GM18511 (cell line): Measurements from ENCODE around the gene PCDHGA12.
"Not testable (repeated sequence)": the region's sequence is repeated elsewhere in the genome, so short reads cannot be mapped to it uniquely, and the experiment has no call there.

Experiments
- ATAC-seq: cut with Tn5 transposase; IDR thresholded peaks from one replicate; pipeline ENCODE4 v1.9.1; 2021; ENCODE audit warnings: mild to moderate bottlenecking, moderate library complexity; ENCODE audit not compliant: unreplicated experiment

PCDHGA12 gene

DNA sequence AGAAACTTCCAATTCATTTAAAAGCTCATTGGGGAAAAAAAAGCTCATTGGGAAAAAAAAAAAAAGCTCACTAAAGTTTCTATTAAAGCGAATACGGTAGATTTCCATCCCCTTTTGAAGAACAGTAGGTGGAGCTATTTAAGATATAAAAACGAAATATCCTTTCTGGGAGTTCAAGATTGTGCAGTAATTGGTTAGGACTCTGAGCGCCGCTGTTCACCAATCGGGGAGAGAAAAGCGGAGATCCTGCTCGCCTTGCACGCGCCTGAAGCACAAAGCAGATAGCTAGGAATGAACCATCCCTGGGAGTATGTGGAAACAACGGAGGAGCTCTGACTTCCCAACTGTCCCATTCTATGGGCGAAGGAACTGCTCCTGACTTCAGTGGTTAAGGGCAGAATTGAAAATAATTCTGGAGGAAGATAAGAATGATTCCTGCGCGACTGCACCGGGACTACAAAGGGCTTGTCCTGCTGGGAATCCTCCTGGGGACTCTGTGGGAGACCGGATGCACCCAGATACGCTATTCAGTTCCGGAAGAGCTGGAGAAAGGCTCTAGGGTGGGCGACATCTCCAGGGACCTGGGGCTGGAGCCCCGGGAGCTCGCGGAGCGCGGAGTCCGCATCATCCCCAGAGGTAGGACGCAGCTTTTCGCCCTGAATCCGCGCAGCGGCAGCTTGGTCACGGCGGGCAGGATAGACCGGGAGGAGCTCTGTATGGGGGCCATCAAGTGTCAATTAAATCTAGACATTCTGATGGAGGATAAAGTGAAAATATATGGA is at the start of gene PCDHGA12:
Gene PCDHGA12, plus strand, starts transcription at position 176 of the 782 bp plus-strand sequence. Its CDS starts 253 bp downstream, at position 429.
- peak; percentile 96 for ATAC-seq

DNA sequence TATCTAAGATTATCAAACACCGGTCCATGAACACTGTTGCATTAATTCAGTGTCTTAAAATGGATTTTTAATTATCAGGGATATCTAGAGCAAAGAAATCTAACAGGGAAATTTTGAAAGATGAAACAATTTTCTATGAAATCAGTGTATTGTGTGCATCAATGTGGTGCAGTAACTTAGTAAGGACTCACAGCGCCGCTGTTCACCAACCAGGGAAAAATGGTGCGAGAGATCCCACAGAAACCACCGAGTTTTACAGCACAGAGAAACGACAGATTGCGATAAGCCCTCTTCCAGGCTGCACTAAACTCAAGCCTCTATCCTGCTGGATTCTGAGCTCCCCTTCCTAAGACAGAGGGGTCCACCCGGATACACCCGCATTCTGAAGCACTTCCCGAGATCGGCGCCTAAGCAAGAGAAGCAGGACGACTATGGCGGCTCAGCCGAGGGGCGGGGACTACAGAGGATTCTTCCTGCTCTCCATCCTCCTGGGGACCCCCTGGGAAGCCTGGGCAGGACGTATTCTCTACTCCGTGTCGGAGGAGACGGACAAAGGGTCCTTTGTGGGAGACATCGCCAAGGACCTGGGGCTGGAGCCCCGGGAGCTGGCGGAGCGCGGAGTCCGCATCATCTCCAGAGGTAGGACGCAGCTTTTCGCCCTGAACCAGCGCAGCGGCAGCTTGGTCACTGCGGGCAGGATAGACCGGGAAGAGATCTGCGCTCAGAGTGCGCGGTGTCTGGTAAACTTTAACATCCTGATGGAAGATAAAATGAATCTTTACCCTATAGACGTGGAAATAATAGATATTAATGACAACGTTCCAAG is 47.6 kb upstream of the PCDHGA12 start, which contains the start of gene PCDHGA7:
Gene PCDHGA7, plus strand, starts transcription at position 274 of the 826 bp plus-strand sequence. Its CDS starts 158 bp downstream, at position 432.
- ATAC-seq = no peak

DNA sequence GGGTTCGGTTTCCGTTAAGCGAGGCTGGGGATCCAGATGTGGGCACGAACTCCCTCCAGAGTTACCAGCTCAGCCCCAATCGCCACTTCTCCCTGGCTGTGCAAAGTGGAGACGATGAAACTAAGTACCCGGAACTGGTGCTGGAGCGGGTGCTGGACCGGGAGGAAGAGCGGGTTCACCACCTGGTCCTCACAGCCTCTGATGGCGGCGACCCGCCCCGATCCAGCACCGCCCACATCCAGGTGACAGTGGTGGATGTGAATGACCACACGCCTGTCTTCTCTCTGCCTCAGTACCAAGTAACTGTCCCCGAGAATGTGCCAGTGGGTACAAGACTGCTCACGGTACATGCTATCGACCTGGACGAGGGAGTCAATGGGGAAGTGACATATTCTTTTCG is 47.0 kb upstream of the PCDHGA12 start:
- no peak for ATAC-seq

DNA sequence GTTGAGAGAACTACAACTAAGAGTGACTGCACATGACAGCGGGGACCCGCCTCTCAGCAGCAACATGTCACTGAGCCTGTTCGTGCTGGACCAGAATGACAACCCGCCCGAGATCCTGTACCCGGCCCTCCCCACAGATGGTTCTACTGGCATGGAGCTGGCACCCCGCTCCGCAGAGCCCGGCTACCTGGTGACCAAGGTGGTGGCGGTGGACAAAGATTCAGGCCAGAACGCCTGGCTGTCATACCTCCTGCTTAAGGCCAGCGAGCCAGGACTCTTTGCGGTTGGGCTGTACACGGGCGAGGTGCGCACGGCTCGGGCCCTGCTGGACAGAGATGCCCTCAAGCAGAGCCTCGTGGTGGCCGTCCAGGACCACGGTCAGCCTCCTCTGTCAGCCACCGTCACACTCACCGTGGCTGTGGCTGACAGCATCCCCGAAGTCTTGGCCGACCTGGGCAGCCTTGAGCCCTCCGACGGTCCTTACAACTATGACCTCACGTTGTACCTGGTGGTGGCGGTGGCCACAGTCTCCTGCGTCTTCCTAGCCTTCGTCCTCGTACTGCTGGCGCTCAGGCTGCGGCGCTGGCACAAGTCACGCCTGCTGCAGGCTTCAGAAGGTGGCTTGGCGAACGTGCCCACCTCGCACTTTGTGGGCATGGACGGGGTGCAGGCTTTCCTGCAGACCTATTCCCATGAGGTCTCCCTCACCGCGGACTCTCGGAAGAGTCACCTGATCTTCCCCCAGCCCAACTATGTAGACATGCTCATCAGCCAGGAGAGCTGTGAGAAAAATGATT is 45.6 kb upstream of the PCDHGA12 start:
- ATAC-seq = no peak

DNA sequence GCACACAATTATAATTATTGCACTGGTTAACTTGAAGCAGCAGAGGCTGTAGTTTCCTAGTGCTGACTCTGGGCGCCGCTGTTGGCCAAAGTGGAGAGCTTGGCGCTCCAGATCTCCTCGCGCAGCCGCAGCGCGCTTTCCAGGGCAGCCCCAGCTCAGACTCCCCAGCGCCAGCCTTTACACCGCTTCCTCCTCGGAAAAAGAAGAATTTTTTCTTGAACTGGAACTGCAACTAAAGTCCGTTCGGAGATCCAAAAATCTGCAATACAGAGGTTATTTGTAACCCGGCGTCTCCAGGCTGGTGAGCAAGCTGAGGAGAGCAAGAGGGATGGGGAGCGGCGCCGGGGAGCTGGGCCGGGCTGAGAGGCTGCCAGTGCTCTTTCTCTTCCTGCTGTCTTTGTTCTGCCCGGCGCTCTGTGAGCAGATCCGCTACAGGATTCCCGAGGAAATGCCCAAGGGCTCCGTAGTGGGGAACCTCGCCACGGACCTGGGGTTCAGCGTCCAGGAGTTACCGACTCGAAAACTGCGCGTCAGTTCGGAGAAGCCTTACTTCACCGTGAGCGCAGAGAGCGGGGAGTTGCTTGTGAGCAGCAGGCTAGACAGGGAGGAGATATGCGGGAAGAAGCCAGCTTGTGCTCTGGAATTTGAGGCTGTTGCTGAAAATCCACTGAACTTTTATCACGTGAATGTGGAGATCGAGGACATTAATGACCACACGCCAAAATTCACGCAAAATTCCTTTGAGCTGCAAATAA is 42.6 kb upstream of the PCDHGA12 start, which contains the start of gene PCDHGB4:
Gene PCDHGB4, plus strand, starts transcription at position 142 of the 755 bp plus-strand sequence. Its CDS starts 187 bp downstream, at position 329.
- ATAC-seq = peak; percentile 97

DNA sequence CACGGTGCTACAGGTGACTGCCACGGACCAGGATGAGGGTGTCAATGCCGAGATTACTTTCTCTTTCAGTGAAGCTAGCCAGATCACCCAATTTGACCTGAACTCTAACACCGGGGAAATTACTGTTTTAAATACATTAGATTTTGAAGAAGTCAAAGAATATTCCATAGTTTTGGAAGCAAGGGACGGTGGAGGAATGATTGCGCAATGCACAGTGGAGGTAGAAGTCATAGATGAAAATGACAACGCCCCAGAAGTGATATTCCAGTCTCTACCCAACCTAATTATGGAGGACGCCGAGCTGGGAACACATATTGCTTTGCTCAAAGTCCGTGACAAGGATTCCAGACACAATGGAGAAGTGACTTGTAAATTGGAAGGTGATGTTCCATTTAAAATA is 41.6 kb upstream of the PCDHGA12 start:
- no peak for ATAC-seq

DNA sequence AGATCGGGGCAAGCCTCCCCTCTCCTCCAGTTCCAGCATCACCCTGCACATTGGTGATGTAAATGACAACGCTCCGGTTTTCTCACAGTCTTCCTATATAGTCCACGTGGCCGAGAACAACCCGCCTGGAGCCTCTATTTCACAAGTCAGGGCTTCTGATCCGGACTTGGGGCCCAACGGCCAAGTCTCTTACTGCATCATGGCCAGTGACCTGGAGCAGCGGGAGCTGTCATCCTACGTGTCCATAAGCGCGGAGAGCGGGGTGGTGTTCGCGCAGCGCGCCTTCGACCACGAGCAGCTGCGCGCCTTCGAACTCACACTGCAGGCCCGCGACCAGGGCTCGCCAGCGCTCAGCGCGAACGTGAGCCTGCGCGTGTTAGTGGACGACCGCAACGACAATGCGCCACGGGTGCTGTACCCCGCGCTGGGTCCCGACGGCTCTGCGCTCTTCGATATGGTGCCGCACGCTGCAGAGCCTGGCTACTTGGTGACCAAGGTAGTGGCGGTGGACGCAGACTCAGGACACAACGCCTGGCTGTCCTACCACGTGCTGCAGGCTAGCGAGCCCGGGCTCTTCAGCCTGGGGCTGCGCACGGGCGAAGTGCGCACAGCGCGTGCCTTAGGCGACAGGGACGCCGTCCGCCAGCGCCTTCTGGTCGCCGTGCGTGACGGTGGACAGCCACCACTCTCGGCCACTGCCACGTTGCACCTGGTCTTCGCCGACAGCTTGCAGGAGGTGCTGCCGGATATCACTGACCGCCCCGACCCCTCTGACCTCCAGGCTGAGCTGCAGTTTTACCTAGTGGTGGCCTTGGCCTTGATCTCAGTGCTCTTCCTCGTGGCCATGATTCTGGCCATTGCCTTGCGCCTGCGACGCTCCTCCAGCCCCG is 40.9 kb upstream of the PCDHGA12 start:
- no peak for ATAC-seq

DNA sequence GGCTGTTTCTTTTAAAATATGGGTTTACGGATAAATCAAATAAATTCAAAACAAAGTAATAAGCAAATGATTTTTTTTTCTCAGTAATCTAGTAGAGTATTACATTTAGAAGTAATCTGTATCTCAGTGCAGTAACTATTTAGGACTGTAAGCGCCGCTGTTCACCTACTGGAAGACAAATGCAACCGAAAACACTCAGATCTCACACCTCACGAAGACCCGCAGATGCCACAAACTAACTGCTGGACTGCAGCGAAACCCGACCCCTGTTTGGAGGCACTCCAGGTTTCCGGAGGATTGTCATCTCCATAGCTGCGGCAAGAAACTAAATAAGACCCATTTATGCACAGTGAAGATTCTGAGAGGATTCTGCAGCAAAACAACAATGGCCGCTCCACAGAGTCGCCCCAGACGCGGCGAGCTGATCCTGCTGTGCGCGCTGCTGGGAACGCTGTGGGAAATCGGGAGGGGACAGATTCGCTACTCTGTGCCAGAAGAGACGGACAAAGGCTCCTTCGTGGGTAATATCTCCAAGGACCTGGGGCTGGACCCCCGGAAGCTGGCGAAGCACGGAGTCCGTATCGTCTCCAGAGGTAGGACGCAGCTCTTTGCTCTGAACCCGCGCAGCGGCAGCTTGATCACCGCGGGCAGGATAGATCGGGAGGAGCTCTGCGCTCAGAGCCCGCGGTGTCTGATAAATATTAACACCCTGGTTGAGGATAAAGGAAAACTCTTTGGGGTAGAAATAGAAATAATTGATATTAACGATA is 37.7 kb upstream of the PCDHGA12 start, which contains the start of gene PCDHGA8:
Gene PCDHGA8, plus strand, starts transcription at position 205 of the 770 bp plus-strand sequence. Its CDS starts 181 bp downstream, at position 386.
- no peak for ATAC-seq

DNA sequence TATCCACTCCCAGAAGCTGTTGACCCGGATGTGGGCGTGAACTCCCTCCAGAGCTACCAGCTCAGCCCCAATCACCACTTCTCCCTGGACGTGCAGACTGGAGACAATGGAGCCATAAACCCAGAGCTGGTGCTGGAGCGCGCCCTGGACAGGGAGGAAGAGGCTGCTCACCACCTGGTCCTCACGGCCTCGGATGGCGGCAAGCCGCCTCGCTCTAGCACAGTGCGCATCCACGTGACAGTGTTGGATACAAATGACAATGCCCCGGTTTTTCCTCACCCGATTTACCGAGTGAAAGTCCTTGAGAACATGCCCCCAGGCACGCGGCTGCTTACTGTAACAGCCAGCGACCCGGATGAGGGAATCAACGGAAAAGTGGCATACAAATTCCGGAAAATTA is 37.0 kb upstream of the PCDHGA12 start:
- no peak for ATAC-seq

DNA sequence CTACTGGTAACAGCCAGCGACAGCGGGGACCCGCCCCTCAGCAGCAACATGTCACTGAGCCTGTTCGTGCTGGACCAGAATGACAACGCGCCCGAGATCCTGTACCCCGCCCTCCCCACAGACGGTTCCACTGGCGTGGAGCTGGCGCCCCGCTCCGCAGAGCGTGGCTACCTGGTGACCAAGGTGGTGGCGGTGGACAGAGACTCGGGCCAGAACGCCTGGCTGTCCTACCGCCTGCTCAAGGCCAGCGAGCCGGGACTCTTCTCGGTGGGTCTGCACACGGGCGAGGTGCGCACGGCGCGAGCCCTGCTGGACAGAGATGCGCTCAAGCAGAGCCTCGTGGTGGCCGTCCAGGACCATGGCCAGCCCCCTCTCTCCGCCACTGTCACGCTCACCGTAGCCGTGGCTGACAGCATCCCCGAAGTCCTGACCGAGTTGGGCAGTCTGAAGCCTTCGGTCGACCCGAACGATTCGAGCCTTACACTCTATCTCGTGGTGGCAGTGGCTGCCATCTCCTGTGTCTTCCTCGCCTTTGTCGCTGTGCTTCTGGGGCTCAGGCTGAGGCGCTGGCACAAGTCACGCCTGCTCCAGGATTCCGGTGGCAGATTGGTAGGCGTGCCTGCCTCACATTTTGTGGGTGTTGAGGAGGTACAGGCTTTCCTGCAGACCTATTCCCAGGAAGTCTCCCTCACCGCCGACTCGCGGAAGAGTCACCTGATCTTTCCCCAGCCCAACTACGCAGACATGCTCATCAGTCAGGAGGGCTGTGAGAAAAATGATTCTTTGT is 35.7 kb upstream of the PCDHGA12 start:
- ATAC-seq = not testable (repeated sequence)

DNA sequence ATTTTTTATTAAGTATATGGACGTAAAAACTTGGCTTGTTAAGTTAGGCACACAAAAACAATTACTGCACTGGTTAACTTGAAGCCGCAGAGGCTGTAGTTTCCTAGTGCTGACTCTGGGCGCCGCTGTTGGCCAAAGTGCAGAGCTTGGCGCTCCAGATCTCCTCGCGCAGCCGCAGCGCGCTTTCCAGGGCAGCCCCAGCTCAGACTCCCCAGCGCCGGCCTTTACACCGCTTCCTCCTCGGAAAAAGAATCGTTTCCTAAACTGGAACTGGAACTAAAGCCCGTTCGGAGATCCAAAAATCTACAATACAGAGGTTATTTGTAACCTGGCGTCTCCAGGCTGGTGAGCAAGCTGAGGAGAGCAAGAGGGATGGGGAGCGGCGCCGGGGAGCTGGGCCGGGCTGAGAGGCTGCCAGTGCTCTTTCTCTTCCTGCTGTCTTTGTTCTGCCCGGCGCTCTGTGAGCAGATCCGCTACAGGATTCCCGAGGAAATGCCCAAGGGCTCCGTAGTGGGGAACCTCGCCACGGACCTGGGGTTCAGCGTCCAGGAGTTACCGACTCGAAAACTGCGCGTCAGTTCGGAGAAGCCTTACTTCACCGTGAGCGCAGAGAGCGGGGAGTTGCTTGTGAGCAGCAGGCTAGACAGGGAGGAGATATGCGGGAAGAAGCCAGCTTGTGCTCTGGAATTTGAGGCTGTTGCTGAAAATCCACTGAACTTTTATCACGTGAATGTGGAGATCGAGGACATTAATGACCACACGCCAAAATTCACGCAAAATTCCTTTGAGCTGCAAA is 32.4 kb upstream of the PCDHGA12 start, which contains the start of gene PCDHGB5:
Gene PCDHGB5, plus strand, starts transcription at position 192 of the 796 bp plus-strand sequence. Its CDS starts 181 bp downstream, at position 373.
- ATAC-seq = not testable (repeated sequence)

DNA sequence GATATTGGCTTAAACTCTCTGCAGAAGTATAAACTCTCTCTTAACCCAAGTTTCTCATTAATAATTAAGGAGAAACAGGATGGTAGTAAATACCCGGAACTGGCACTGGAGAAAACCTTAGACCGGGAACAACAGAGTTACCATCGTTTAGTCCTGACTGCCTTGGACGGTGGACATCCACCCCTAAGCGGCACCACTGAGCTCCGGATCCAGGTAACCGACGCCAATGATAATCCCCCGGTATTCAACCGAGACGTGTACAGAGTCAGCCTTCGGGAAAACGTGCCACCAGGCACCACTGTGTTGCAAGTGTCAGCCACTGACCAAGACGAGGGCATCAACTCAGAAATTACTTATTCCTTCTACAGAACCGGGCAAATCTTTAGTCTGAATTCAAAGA is 31.7 kb upstream of the PCDHGA12 start:
- no peak for ATAC-seq

DNA sequence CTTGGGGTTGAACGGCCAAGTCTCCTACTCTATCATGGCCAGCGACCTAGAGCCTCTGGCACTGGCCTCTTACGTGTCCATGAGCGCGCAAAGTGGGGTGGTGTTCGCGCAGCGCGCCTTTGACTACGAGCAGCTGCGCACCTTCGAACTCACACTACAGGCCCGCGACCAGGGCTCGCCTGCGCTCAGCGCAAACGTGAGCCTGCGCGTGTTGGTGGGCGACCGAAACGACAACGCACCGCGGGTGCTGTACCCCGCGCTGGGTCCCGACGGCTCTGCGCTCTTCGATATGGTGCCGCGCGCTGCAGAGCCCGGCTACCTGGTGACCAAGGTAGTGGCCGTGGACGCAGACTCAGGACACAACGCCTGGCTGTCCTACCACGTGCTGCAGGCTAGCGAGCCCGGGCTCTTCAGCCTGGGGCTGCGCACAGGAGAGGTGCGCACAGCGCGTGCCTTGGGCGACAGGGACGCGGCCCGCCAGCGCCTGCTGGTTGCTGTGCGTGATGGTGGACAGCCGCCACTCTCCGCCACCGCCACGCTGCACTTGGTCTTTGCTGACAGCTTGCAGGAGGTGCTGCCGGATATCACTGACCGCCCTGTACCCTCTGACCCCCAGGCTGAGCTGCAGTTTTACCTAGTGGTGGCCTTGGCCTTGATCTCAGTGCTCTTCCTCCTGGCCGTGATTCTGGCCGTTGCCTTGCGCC is 30.6 kb upstream of the PCDHGA12 start:
- no peak for ATAC-seq

DNA sequence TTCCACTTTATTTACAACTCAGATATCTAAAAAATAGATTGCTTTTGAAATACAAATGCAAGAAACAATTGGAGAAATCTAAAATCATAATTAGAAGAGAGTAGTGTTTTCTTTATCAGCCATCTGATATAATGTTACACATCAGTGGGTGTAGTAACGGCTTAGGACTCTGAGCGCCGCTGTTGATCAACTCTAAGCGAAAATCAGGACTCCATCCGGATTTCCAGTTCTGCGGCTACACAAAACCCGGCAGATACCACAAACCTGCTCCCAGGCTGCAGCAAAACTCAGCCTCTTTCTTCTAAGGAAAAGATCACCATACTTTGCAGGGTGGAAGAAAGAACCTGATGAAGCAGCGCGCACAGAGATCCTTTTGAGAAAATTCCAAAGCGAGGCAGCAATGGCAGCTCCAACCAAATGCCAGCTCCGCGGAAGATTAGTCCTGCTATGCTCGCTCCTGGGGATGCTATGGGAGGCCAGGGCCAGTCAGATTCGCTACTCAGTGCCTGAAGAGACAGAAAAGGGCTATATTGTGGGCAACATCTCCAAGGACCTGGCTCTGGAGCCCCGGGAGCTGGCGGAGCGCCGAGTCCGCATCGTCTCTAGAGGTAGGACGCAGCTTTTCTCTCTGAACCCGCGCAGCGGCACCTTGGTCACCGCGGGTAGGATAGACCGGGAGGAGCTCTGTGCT is 27.6 kb upstream of the PCDHGA12 start, which contains the start of gene PCDHGA9:
Gene PCDHGA9, plus strand, starts transcription at position 226 of the 691 bp plus-strand sequence. Its CDS starts 175 bp downstream, at position 401.
- no peak for ATAC-seq

DNA sequence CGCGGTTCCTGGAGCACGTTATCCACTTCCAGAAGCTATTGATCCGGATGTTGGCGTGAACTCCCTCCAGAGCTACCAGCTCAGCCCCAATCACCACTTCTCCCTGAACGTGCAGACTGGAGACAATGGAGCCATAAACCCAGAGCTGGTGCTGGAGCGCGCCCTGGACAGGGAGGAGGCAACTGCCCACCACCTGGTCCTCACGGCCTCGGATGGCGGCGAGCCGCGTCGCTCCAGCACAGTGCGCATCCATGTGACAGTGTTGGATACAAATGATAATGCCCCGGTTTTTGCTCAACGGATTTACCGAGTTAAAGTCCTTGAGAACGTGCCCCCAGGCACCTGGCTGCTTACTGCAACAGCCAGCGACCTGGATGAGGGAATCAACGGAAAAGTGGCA is 26.9 kb upstream of the PCDHGA12 start:
- no peak for ATAC-seq
